ENCODE data around the gene RAB11A. TPM values are rescaled to one million over a fixed set of nuclear protein-coding genes. Genes with fewer than 3 reads are reported as not detected.

RAB11A gene
- total RNA-seq: 220 and 234 TPM in 2 replicates
- long read RNA-seq, full-length matches to known transcripts: 486 of 522 reads
- long read RNA-seq, partial matches to known transcripts: 6 of 522 reads
- long read RNA-seq, other reads (novel, unspliced or antisense): 30 of 522 reads

DNA sequence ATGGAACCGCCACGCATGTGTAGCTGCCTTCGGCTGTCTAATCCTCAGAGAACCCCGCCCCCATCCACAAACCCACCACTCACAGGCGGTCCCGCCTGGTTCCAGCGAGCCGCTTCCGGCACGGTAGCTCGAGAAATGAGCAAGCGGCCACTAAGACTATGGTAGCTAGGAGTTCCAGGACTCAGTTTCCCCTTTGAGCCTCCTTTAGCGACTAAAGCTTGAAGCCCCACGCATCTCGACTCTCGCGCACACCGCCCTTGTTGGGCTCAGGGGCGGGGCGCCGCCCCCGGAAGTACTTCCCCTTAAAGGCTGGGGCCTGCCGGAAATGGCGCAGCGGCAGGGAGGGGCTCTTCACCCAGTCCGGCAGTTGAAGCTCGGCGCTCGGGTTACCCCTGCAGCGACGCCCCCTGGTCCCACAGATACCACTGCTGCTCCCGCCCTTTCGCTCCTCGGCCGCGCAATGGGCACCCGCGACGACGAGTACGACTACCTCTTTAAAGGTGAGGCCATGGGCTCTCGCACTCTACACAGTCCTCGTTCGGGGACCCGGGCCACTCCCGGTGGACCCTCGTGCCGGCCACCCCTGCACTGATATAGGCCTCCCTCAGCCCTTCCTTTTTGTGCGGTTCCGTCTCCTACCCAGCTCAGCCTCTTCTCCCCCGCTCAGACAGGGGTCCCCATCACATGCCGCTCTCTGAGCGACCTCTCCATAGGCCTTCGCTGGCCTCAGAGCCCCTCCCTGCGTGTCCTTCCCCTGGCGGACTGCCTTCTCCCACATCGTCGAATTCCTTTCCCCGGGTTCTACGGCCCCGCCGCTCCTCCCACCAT, at the start of gene RAB11A:
Gene RAB11A (plus strand): TSS at position 366 of the 828 bp plus-strand sequence. CDS start 95 bp downstream, at position 461.
- TF ChIP-seq, protein P1, sequence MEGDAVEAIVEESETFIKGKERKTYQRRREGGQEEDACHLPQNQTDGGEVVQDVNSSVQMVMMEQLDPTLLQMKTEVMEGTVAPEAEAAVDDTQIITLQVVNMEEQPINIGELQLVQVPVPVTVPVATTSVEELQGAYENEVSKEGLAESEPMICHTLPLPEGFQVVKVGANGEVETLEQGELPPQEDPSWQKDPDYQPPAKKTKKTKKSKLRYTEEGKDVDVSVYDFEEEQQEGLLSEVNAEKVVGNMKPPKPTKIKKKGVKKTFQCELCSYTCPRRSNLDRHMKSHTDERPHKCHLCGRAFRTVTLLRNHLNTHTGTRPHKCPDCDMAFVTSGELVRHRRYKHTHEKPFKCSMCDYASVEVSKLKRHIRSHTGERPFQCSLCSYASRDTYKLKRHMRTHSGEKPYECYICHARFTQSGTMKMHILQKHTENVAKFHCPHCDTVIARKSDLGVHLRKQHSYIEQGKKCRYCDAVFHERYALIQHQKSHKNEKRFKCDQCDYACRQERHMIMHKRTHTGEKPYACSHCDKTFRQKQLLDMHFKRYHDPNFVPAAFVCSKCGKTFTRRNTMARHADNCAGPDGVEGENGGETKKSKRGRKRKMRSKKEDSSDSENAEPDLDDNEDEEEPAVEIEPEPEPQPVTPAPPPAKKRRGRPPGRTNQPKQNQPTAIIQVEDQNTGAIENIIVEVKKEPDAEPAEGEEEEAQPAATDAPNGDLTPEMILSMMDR (IDR thresholded peaks at IDR 0.05; ENCODE audit: unreplicated experiment): peak; percentile 42
- peak within 1 kb of the TSS; percentile 100 for H3K27ac Mint-ChIP-seq

DNA sequence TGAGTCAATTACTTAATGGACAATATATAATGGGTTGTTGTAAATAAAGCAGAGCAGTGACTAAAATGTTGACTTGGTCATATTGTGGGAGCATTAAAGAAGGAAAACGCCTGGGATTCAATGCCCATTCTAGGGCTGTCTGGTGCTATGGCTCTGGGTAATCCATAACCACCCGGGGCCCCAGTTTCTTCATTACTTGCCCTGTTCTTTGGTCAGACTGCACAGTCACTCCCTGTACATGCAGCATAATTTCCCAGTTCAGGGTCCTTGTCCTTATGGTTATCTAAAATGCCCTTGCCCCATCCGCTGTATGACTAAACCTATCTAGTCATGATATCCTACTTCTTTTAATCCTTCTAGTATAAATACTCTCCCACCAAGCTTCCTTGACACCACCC, 49.7 kb upstream of the RAB11A start:
- no peak overlapping the region for H3K4me3 Mint-ChIP-seq (ENCODE audit: low read depth)
- no peaks in the 10 kb centered on the region for H3K27me3 Mint-ChIP-seq
- H3K27ac Mint-ChIP-seq: no peak overlapping the region
- TF ChIP-seq, protein P1 (IDR thresholded peaks at IDR 0.05; ENCODE audit: unreplicated experiment): no peak
- no peaks in the 10 kb centered on the region for H3K9me3 Mint-ChIP-seq (ENCODE audit: low read depth)
- H3K4me1 Mint-ChIP-seq (ENCODE audit: low read depth): peaks cover 3% of the 10 kb centered on the region
- no peak for DNase-seq (ENCODE audit: low spot score, unreplicated experiment)
- no peaks in the 10 kb centered on the region for H3K36me3 Mint-ChIP-seq (ENCODE audit: insufficient read depth)

More for the DNA sequence above, at the start of gene RAB11A:
- H3K4me1 Mint-ChIP-seq (ENCODE audit: low read depth): peaks cover 11% of the 10 kb centered on the region
- H3K27me3 Mint-ChIP-seq: no peaks in the 10 kb centered on the region
- peaks cover 2% of the 10 kb centered on the region for H3K36me3 Mint-ChIP-seq (ENCODE audit: insufficient read depth)
- DNase-seq (ENCODE audit: low spot score, unreplicated experiment): peak; percentile 89
- peak within 1 kb of the TSS; percentile 98 for H3K4me3 Mint-ChIP-seq (ENCODE audit: low read depth)
- no peaks in the 10 kb centered on the region for H3K9me3 Mint-ChIP-seq (ENCODE audit: low read depth)

DNA sequence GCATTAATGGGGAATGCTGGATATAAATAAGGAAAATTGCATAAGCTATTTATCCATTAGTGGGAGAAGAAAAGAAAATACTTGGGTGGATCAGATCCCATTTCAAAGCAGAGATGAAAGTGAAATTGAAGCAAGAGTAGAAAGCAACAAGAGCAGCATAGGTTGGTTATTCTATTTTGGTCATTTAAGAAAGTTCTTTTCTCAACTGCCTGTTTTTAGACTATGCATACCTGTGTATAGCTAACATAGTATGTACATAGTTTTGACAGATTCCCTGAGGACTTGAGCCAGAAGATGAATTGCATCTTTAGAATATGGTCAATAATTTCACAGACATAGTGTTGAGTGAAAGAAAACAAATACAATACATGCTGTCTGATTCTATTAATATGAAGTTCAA, 48.2 kb upstream of the RAB11A start:
- H3K27ac Mint-ChIP-seq: no peak overlapping the region
- TF ChIP-seq, protein P1 (IDR thresholded peaks at IDR 0.05; ENCODE audit: unreplicated experiment): no peak

DNA sequence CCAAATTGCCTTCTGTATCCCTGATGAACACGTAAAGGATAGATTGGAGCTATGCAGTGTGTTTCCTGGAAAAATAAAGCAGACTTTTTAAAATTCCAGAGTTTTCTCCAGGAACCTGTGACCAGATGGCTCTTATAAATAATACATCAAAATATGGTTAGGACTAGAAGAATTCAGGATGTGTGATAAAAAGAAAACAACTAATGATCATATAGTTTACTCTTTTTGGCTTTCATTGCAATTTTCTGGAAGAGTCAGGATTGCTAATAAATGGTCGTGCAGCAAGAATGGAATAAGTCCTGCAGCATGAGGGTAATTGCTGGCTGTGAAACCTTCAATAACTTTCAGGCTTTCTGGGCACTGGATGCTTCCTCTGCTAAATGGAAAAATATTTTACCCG, 47.0 kb upstream of the RAB11A start:
- DNase-seq (ENCODE audit: low spot score, unreplicated experiment): no peak
- H3K4me1 Mint-ChIP-seq (ENCODE audit: low read depth): peaks cover 8% of the 10 kb centered on the region

More for the DNA sequence above, 48.2 kb upstream of the RAB11A start:
- Mint-ChIP-seq H3K4me1 (ENCODE audit: low read depth) (peaks cover 5% of the 10 kb centered on the region), H3K27me3 (no peaks in the 10 kb centered on the region), H3K9me3 (ENCODE audit: low read depth) (no peaks in the 10 kb centered on the region), H3K36me3 (ENCODE audit: insufficient read depth) (no peaks in the 10 kb centered on the region), H3K4me3 (ENCODE audit: low read depth) (no peak overlapping the region)
- DNase-seq (ENCODE audit: low spot score, unreplicated experiment): no peak

More for the DNA sequence above, 47.0 kb upstream of the RAB11A start:
- no peaks in the 10 kb centered on the region for H3K36me3 Mint-ChIP-seq (ENCODE audit: insufficient read depth)
- H3K27me3 Mint-ChIP-seq: no peaks in the 10 kb centered on the region
- no peak overlapping the region for H3K4me3 Mint-ChIP-seq (ENCODE audit: low read depth)
- no peaks in the 10 kb centered on the region for H3K9me3 Mint-ChIP-seq (ENCODE audit: low read depth)
- H3K27ac Mint-ChIP-seq: no peak overlapping the region
- TF ChIP-seq, protein P1 (IDR thresholded peaks at IDR 0.05; ENCODE audit: unreplicated experiment): no peak

Measured in progenitor cell of endocrine pancreas (in vitro differentiated cells).